Naive thymus-derived CD4-positive, alpha-beta T cell (primary cell): ENCODE data around the gene ZC3H12D. TPM values are rescaled to one million over a fixed set of nuclear protein-coding genes. Genes with fewer than 3 reads are reported as not detected.
A peak's percentile ranks its signal among the peaks of the same experiment; 100 is the strongest.

Source experiments
- ATAC-seq: fragments of 150-1000 bp; cut with Tn5 transposase; 2 replicates; pipeline ENCODE4 v1.10.0; 2021; ENCODE audit warnings: mild to moderate bottlenecking, moderate library complexity
- CTCF ChIA-PET: fragments of 350-600 bp; sonication (Branson Sonifier 250); formaldehyde crosslinking; loops from one replicate; lab custom pipeline; 2021; ENCODE audit warnings: antibody characterized with exemption; lab: Charles Lee
- POLR2A ChIA-PET: fragments of 350-600 bp; sonication (Branson Sonifier 250); formaldehyde crosslinking; loops from one replicate; lab custom pipeline; 2021; ENCODE audit warnings: antibody characterized with exemption, inconsistent platforms; lab: Charles Lee
- DNase-seq, 9 donors: peaks; one replicate each; pipeline versions ENCODE4 v3.0.0 to v3.0.0-alpha.2; 2020 to 2022; ENCODE audit warnings: mixed read lengths in 1 of 9
- H3K27ac ChIP-seq: one replicate; pipeline ENCODE4 v1.7.0; 2013; ENCODE audit warnings: mild to moderate bottlenecking, low read depth, low read length, moderate library complexity
- H3K27me3 ChIP-seq, 2 donors: one replicate each; pipeline ENCODE4 v1.7.0; 2013; ENCODE audit warnings: low read length in 2 of 2, mild to moderate bottlenecking in 2 of 2, moderate library complexity in 2 of 2; ENCODE audit not compliant: control insufficient read depth in 2 of 2, insufficient read depth in 2 of 2
- H3K36me3 ChIP-seq, 3 experiments: 1 replicate in 2 of 3; 2 replicates in 1 of 3; pipeline ENCODE4 v1.7.0; 2013; ENCODE audit warnings: low read length in 3 of 3, mild to moderate bottlenecking in 3 of 3, moderate library complexity in 1 of 3; ENCODE audit not compliant: insufficient read depth in 3 of 3, control insufficient read depth in 2 of 3
- H3K4me1 ChIP-seq, 2 donors: one replicate each; pipeline ENCODE4 v1.7.0; 2013; ENCODE audit warnings: low read length in 2 of 2, mild to moderate bottlenecking in 2 of 2, moderate library complexity in 1 of 2; ENCODE audit not compliant: control insufficient read depth in 2 of 2, insufficient read depth in 2 of 2
- H3K4me3 ChIP-seq: 2 replicates; pipeline ENCODE4 v1.7.0; 2013; ENCODE audit warnings: mild to moderate bottlenecking, low read length
- H3K9me3 ChIP-seq, 3 experiments: 1 replicate in 2 of 3; 2 replicates in 1 of 3; pipeline ENCODE4 v1.7.0; 2013; ENCODE audit warnings: low read length in 3 of 3; ENCODE audit not compliant: control insufficient read depth in 2 of 3
- H3K27ac Mint-ChIP-seq, 9 donors: one replicate each; pipeline ENCODE4 v1.8.0; 2020 to 2022; ENCODE audit warnings: mixed read lengths in 9 of 9, mild to moderate bottlenecking in 8 of 9, moderate library complexity in 5 of 9, inconsistent platforms in 2 of 9
- H3K27me3 Mint-ChIP-seq, 5 donors: one replicate each; pipeline ENCODE4 v1.8.0; 2021 to 2022; ENCODE audit warnings: mixed read lengths in 5 of 5, mild to moderate bottlenecking in 1 of 5
- H3K36me3 Mint-ChIP-seq, 5 donors: one replicate each; pipeline ENCODE4 v1.8.0; 2020 to 2022; ENCODE audit warnings: mixed read lengths in 5 of 5, mild to moderate bottlenecking in 3 of 5, inconsistent platforms in 1 of 5
- H3K4me1 Mint-ChIP-seq, 7 donors: one replicate each; pipeline ENCODE4 v1.8.0; 2020 to 2022; ENCODE audit warnings: mixed read lengths in 7 of 7, mild to moderate bottlenecking in 3 of 7, inconsistent platforms in 1 of 7
- H3K4me3 Mint-ChIP-seq, 10 donors: one replicate each; pipeline ENCODE4 v1.8.0; 2020 to 2022; ENCODE audit warnings: mild to moderate bottlenecking in 10 of 10, mixed read lengths in 10 of 10, moderate library complexity in 6 of 10, inconsistent platforms in 2 of 10
- H3K9me3 Mint-ChIP-seq, 11 donors: one replicate each; pipeline ENCODE4 v1.8.0; 2020 to 2022; ENCODE audit warnings: mixed read lengths in 11 of 11, mild to moderate bottlenecking in 4 of 11, inconsistent platforms in 1 of 11, moderate library complexity in 1 of 11
- intact Hi-C, 2 donors: fragments of 100-400 bp; cut with micrococcal nuclease; formaldehyde crosslinking; loops; one replicate each; pipeline ENCODE4 v1.15.1; 2023
- polyA plus RNA-seq, 2 donors: library from polyadenylated mRNA; unstranded; fragments of 300-500 nt; fragmentation: Illumina TruSeq; gene quantifications; one replicate each; pipeline ENCODE4 v1.2.3, GENCODE V29; 2021
- total RNA-seq, 6 experiments: library from RNA in 5 of 6; stranded (reverse) in 5 of 6; gene quantifications; 1 replicate in 5 of 6; 2 replicates in 1 of 6; pipeline ENCODE4 v1.2.3 and lab custom pipeline; 2021 to 2026

ZC3H12D gene
- total and polyA plus RNA-seq, 7 experiments from 2014 or later: 1.8 to 85.6 (median 67.9) TPM

- CTCF ChIA-PET: no interaction called here
- H3K36me3 ChIP-seq: peaks cover 0 to 11% (median 0%) of the 10 kb centered on the region in 3 experiments
- intact Hi-C loops: no loop called here
- H3K27me3 ChIP-seq: no peaks in the 10 kb centered on the region
- no peaks in the 10 kb centered on the region for H3K9me3 Mint-ChIP-seq
- peak overlapping the region in 9 of 10 donors; percentile 27 to 69 (median 54) for H3K4me3 Mint-ChIP-seq
- POLR2A ChIA-PET: interaction anchor here (0.6 to 0.8 kb wide), 2 partner anchors 45 to 66 kb away, joined by 3 read pairs; no protein-coding TSS in a partner anchor
- peaks cover 0 to 14% (median 5%) of the 10 kb centered on the region in 7 donors for H3K4me1 Mint-ChIP-seq
- DNase-seq: peak in 1 of 9 donors; percentile 9
- peaks cover 0 to 15% (median 5%) of the 10 kb centered on the region in 5 donors for H3K36me3 Mint-ChIP-seq
- H3K27ac ChIP-seq: no peak overlapping the region
- H3K4me3 ChIP-seq: no peak overlapping the region
- ATAC-seq: peak; percentile 26
- no peaks in the 10 kb centered on the region for H3K27me3 Mint-ChIP-seq
- no peak overlapping the region for H3K27ac Mint-ChIP-seq
- no peaks in the 10 kb centered on the region for H3K9me3 ChIP-seq
- no peaks in the 10 kb centered on the region for H3K4me1 ChIP-seq
Observed at GRCh38 chr6:149450679-149451375, 34.0 kb downstream of the ZC3H12D start.

DNA sequence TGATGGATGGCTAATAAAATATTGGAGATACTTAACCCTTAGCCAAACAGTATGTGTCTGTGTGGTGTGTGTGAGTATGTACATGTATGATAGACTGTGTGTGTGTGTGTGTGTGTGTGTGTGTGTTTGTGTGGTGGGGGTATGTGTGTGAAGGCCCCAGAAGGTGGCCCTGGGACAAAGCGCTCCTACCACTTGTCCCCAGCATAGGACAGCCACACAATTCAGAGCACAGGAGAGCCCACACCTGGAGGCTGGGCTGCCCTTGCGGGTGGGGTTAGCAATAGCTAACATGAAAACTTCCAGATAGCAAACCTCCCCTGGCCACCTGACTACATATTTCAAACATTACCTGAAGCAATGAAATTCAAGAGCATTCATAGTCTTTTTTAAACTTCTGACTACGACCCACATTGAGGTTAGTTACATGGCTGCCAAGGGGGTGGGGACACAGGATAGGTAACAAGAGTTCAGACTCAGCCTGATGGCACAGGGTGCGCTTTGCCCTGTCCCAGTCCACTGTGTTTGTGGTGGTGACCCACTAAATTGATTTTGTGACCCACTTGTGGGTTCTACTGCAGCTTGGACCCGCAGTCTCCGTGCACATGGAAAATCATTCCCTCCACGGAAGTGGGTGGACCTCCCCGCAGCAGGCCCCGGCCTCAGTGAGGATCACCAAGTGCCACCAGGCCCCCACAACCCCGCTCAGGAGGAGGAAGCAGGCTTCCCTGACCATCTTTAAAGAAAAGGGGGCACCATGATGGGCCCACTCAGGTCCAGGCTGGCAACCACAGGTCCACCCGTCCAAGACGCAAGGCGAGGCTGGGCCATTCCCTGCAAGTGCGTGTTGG, 34.8 kb downstream of the ZC3H12D start:
- ChIA-PET CTCF (interaction anchor here (0.6 kb wide), 1 partner anchor 53 kb away, joined by 3 read pairs; no protein-coding TSS in a partner anchor), POLR2A (interaction anchor here (0.7 to 0.8 kb wide), 2 partner anchors 67 to 384 kb away, joined by 3 read pairs; no protein-coding TSS in a partner anchor)
- ATAC-seq: no peak
- Mint-ChIP-seq H3K27ac (peak overlapping the region in 1 of 9 donors; percentile 24), H3K4me3 (peak overlapping the region in 9 of 10 donors; percentile 27 to 69 (median 54)), H3K4me1 (peaks cover 0 to 14% (median 5%) of the 10 kb centered on the region in 7 donors), H3K9me3 (no peaks in the 10 kb centered on the region), H3K36me3 (peaks cover 0 to 15% (median 5%) of the 10 kb centered on the region in 5 donors), H3K27me3 (no peaks in the 10 kb centered on the region)
- intact Hi-C loops: no loop called here
- Histone ChIP-seq H3K27ac (no peak overlapping the region), H3K9me3 (no peaks in the 10 kb centered on the region), H3K4me3 (no peak overlapping the region), H3K36me3 (peaks cover 0 to 11% (median 0%) of the 10 kb centered on the region in 3 experiments), H3K27me3 (no peaks in the 10 kb centered on the region), H3K4me1 (no peaks in the 10 kb centered on the region)
- DNase-seq: peak in 1 of 9 donors; percentile 5

DNA sequence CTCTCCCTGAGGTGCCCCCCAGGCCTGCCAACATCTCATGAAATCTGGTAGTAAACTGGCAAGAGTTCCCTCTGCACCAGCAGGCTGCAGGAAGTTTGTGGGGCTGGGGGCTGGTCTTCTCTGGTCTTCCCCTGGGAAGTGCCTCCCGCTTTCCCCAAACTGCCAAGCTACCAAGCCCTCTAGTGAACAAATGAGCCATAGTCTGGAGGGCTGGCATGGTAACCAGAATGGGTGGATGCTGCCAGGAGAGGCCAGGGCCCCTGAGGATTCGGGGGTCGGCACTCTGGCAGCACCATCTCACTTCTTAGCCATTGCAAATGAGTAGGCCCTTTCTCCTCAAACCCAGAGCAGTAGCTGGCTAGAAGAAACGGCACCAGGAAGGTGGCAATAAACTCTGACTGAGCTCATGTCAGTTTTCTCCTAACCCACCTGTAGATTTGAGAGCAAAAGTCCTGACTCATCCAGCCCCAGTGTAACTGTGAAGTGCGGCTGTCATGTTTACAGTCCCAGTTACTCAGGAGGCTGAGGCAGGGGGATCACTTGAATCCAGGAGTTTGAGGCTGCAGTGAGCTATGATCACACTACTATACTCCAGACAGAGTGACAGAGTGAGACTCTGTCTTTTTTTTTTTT, 35.9 kb downstream of the ZC3H12D start:
- H3K9me3 Mint-ChIP-seq: peaks cover 0 to 3% (median 0%) of the 10 kb centered on the region in 11 donors
- no peak for DNase-seq
- intact Hi-C loops: no loop called here
- no peaks in the 10 kb centered on the region for H3K9me3 ChIP-seq
- no peaks in the 10 kb centered on the region for H3K27me3 Mint-ChIP-seq
- CTCF ChIA-PET: interaction anchor here (0.6 to 0.7 kb wide), 2 partner anchors 54 to 321 kb away, joined by 3 read pairs; no protein-coding TSS in a partner anchor
- H3K27me3 ChIP-seq: no peaks in the 10 kb centered on the region
- H3K4me1 ChIP-seq: no peaks in the 10 kb centered on the region
- H3K4me3 Mint-ChIP-seq: no peak overlapping the region
- H3K36me3 ChIP-seq: peaks cover 0 to 6% (median 0%) of the 10 kb centered on the region in 3 experiments
- no peak overlapping the region for H3K27ac ChIP-seq
- no peak for ATAC-seq
- H3K36me3 Mint-ChIP-seq: peaks cover 0 to 15% (median 5%) of the 10 kb centered on the region in 5 donors
- H3K27ac Mint-ChIP-seq: no peak overlapping the region
- no peak overlapping the region for H3K4me3 ChIP-seq
- peaks cover 0 to 14% (median 5%) of the 10 kb centered on the region in 7 donors for H3K4me1 Mint-ChIP-seq
- POLR2A ChIA-PET: interaction anchor here (0.7 kb wide), 1 partner anchor 383 kb away, joined by 3 read pairs; no protein-coding TSS in a partner anchor

DNA sequence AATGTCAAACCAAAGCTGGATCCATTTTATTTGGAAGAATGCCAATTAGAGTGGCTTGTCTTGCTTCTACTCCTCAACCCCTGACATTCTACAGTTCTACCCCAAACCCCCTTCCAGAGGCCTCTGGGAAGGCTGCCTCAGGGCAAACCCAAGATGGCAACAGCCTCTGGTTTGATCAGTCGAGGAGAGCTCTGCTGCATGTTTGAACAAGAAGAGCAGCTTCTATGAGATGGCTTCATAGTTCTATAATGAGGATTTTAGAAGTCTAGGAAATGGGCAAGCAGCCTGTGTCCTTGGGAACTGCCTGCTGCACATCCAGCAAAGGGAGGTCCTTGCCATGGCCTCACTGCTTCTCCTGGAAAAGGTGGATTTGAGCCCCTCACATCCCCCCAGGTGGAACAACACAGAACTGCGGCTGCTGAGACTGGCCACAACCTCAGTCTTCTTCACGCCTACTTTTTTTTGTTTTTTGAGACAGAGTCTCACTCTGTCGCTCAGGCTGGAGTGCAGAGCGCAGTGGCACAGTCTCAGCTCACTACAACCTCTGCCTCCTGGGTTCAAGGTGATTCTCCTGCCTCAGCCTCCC, 37.9 kb downstream of the ZC3H12D start:
- no peaks in the 10 kb centered on the region for H3K36me3 ChIP-seq
- H3K4me1 ChIP-seq: no peaks in the 10 kb centered on the region
- Mint-ChIP-seq H3K9me3 (peaks cover 0 to 3% (median 0%) of the 10 kb centered on the region in 11 donors), H3K36me3 (peaks cover 0 to 17% (median 5%) of the 10 kb centered on the region in 5 donors), H3K4me3 (no peak overlapping the region), H3K27me3 (no peaks in the 10 kb centered on the region), H3K27ac (peak overlapping the region in 2 of 9 donors; percentile 19 to 54), H3K4me1 (peaks cover 0 to 11% (median 5%) of the 10 kb centered on the region in 7 donors)
- no peak overlapping the region for H3K27ac ChIP-seq
- intact Hi-C loops: no loop called here
- H3K4me3 ChIP-seq: no peak overlapping the region
- DNase-seq: no peak
- ChIA-PET CTCF (interaction anchor here (0.6 kb wide), 3 partner anchors 15 to 497 kb away, joined by 3 to 5 read pairs (median 4); no protein-coding TSS in a partner anchor), POLR2A (interaction anchor here (2.7 kb wide), 1 partner anchor 37 kb away, joined by 6 read pairs; no protein-coding TSS in a partner anchor)
- H3K27me3 ChIP-seq: no peaks in the 10 kb centered on the region
- ATAC-seq: no peak
- no peaks in the 10 kb centered on the region for H3K9me3 ChIP-seq

GRCh38 chr6:149445573-149445972, 39.2 kb downstream of the ZC3H12D start:
- POLR2A ChIA-PET: interaction anchor here (0.7 to 2.7 kb wide), 2 partner anchors 38 to 236 kb away, joined by 3 to 6 read pairs; no protein-coding TSS in a partner anchor
- H3K4me3 ChIP-seq: no peak overlapping the region
- ATAC-seq: peak; percentile 20
- no peaks in the 10 kb centered on the region for H3K9me3 ChIP-seq
- no peak overlapping the region for H3K27ac ChIP-seq
- Mint-ChIP-seq H3K36me3 (peaks cover 0 to 17% (median 5%) of the 10 kb centered on the region in 5 donors), H3K4me1 (peaks cover 0 to 9% (median 4%) of the 10 kb centered on the region in 7 donors), H3K9me3 (peaks cover 0 to 3% (median 0%) of the 10 kb centered on the region in 11 donors), H3K27me3 (no peaks in the 10 kb centered on the region), H3K27ac (no peak overlapping the region), H3K4me3 (no peak overlapping the region)
- DNase-seq: no peak
- intact Hi-C loops: no loop called here
- no peaks in the 10 kb centered on the region for H3K36me3 ChIP-seq
- CTCF ChIA-PET: interaction anchor here (1.7 kb wide), 1 partner anchor 13 kb away, joined by 6 read pairs; no protein-coding TSS in a partner anchor
- no peaks in the 10 kb centered on the region for H3K4me1 ChIP-seq
- no peaks in the 10 kb centered on the region for H3K27me3 ChIP-seq
